Endothelial cell of umbilical vein (primary cell): ENCODE data around the gene CFAP20. TPM values are rescaled to one million over a fixed set of nuclear protein-coding genes. Genes with fewer than 3 reads are reported as not detected.
A peak's percentile ranks its signal among the peaks of the same experiment; 100 is the strongest.

Experiments used
- Bru-seq: library from RNA; stranded (reverse); fragments of 400-500 nt; gene quantifications from one replicate; lab custom pipeline; 2021; lab: Mats Ljungman, UMichigan
- BruChase-seq, 2 experiments: library from RNA; stranded (reverse); fragments of 400-500 nt; gene quantifications; one replicate each; lab custom pipeline; 2021; lab: Mats Ljungman, UMichigan
- BruUV-seq: library from RNA; stranded (reverse); fragments of 400-500 nt; replicated peaks from 2 replicates; lab custom pipeline; 2021; lab: Mats Ljungman, UMichigan
- CTCF ChIA-PET: fragments of 300-600, 350-600 bp; sonication (Branson Sonifier 250); formaldehyde crosslinking; loops from one replicate; lab custom pipeline; 2021; ENCODE audit warnings: antibody characterized with exemption, inconsistent platforms; lab: Charles Lee
- POLR2A ChIA-PET: fragments of 300-600, 350-600 bp; sonication (Branson Sonifier 250); formaldehyde crosslinking; loops from one replicate; lab custom pipeline; 2021; ENCODE audit warnings: antibody characterized with exemption, inconsistent platforms; lab: Charles Lee
- DNase-seq: peaks from one replicate; pipeline ENCODE4 v3.0.0-alpha.2; 2011; ENCODE audit warnings: low read depth, low spot score
- FAIRE-seq: peaks from 2 replicates; lab custom pipeline; 2011; peaks lifted over from hg19 to GRCh38; lab: Jason Lieb, UNC
- H2AFZ ChIP-seq: 2 replicates; pipeline ENCODE4 v1.6.0; 2012; ENCODE audit warnings: low read depth, low read length, control low read depth, inconsistent platforms
- H3K27ac ChIP-seq: 2 replicates; pipeline ENCODE4 v1.5.1; 2011; ENCODE audit warnings: low read depth, mild to moderate bottlenecking, control low read depth, low read length, moderate library complexity; ENCODE audit not compliant: insufficient read depth
- H3K27me3 ChIP-seq, 2 experiments: 2 replicates each; pipeline versions ENCODE4 v1.6.0 to v1.6.1; 2011; ENCODE audit warnings: low read length in 2 of 2, mixed read lengths in 1 of 2; ENCODE audit not compliant: control insufficient read depth in 2 of 2, insufficient read depth in 2 of 2
- H3K36me3 ChIP-seq, 2 experiments: 2 replicates in 1 of 2; 3 replicates in 1 of 2; pipeline ENCODE4 v1.5.1; 2011; ENCODE audit warnings: low read length in 2 of 2, mild to moderate bottlenecking in 1 of 2, moderate library complexity in 1 of 2; ENCODE audit not compliant: control insufficient read depth in 2 of 2, insufficient read depth in 2 of 2; ENCODE audit errors: extremely low read depth in 1 of 2
- H3K4me1 ChIP-seq: 3 replicates; pipeline ENCODE4 v1.5.1; 2011; ENCODE audit warnings: mild to moderate bottlenecking, low read length; ENCODE audit not compliant: control insufficient read depth, insufficient read depth; ENCODE audit errors: extremely low read depth
- H3K4me2 ChIP-seq: 2 replicates; pipeline ENCODE4 v1.6.1; 2011; ENCODE audit warnings: low read length, control low read depth, mixed read lengths; ENCODE audit not compliant: insufficient read depth
- H3K4me3 ChIP-seq, 3 experiments: fragments of 200-600 bp in 1 of 3; sonication (generic), shearing (Covaris generic) in 1 of 3; replicated peaks in 1 of 3; 2 replicates each; pipeline ENCODE4 v1.5.1; 2011 to 2016; ENCODE audit warnings: control low read depth in 3 of 3, low read length in 3 of 3, mild to moderate bottlenecking in 2 of 3, inconsistent platforms in 1 of 3, low read depth in 1 of 3, moderate library complexity in 1 of 3; ENCODE audit not compliant: insufficient read depth in 1 of 3
- H3K79me2 ChIP-seq: 2 replicates; pipeline ENCODE4 v1.6.0; 2012; ENCODE audit warnings: low read length, inconsistent platforms; ENCODE audit not compliant: control insufficient read depth, insufficient read depth
- H3K9ac ChIP-seq: replicated peaks from 2 replicates; pipeline ENCODE3; 2011; ENCODE audit warnings: low read length, control low read depth; ENCODE audit not compliant: insufficient read depth; ENCODE audit errors: extremely low read depth
- H3K9me1 ChIP-seq: replicated peaks from 3 replicates; pipeline ENCODE4 v1.6.0; 2011; ENCODE audit warnings: mild to moderate bottlenecking, low read length; ENCODE audit not compliant: control insufficient read depth, insufficient read depth; ENCODE audit errors: extremely low read depth
- H3K9me3 ChIP-seq: replicated peaks from 2 replicates; pipeline ENCODE4 v1.5.1; 2012; ENCODE audit warnings: low read length, inconsistent platforms; ENCODE audit not compliant: control insufficient read depth, insufficient read depth
- H4K20me1 ChIP-seq: replicated peaks from 2 replicates; pipeline ENCODE3; 2011; ENCODE audit warnings: mild to moderate bottlenecking, low read length; ENCODE audit not compliant: control insufficient read depth, insufficient read depth; ENCODE audit errors: extremely low read depth
- CTCF ChIP-seq, 2 donors: IDR thresholded peaks; 1 replicate in 1 of 2; 2 replicates in 1 of 2; pipeline ENCODE4 v1.5.1; 2011; ENCODE audit warnings: low read length in 2 of 2, mild to moderate bottlenecking in 2 of 2, moderate library complexity in 2 of 2, control low read depth in 1 of 2, inconsistent platforms in 1 of 2, low read depth in 1 of 2; ENCODE audit not compliant: insufficient read depth in 1 of 2; ENCODE audit errors: extremely low read depth in 1 of 2
- EZH2 ChIP-seq: IDR thresholded peaks from 2 replicates; pipeline ENCODE4 v1.6.1; 2012; ENCODE audit warnings: borderline replicate concordance, low read depth, mild to moderate bottlenecking, moderate library complexity, low read length, inconsistent platforms; ENCODE audit not compliant: severe bottlenecking
- FOS ChIP-seq: IDR thresholded peaks from 2 replicates; pipeline ENCODE4 v1.6.1; 2011; ENCODE audit warnings: mild to moderate bottlenecking, low read length, moderate library complexity, borderline replicate concordance; ENCODE audit not compliant: insufficient read depth
- GATA2 ChIP-seq: IDR thresholded peaks from 2 replicates; pipeline ENCODE4 v1.7.0; 2011; ENCODE audit warnings: low read depth, mild to moderate bottlenecking, moderate library complexity, mixed read lengths, low read length; ENCODE audit not compliant: insufficient read length, insufficient read depth
- JUN ChIP-seq: IDR thresholded peaks from 2 replicates; pipeline ENCODE4 v1.6.1; 2011; ENCODE audit warnings: borderline replicate concordance, low read depth; ENCODE audit not compliant: insufficient read length, insufficient read depth
- MYC ChIP-seq: IDR thresholded peaks from one replicate; pipeline ENCODE4 v1.6.1; 2011; ENCODE audit warnings: mild to moderate bottlenecking, low read depth, low read length
- POLR2A ChIP-seq: IDR thresholded peaks from 2 replicates; pipeline ENCODE4 v1.6.1; 2012; ENCODE audit warnings: low read depth, mild to moderate bottlenecking, control low read depth, low read length
- POLR2AphosphoS5 ChIP-seq: IDR thresholded peaks from 2 replicates; pipeline ENCODE4 v1.6.1; 2012; ENCODE audit warnings: low read depth, mild to moderate bottlenecking, control low read depth, low read length, moderate library complexity; ENCODE audit not compliant: insufficient read depth
- dilution Hi-C: fragments of 300-500 bp; cut with MboI; formaldehyde crosslinking; loops from one replicate; pipeline ENCODE4 v1.15.0; 2019; ENCODE audit warnings: low sequenced_read_pairs; ENCODE audit not compliant: extremely low pct_ligation_motif_present
- intact Hi-C: fragments of 100-400 bp; cut with micrococcal nuclease; formaldehyde crosslinking; loops from one replicate; pipeline ENCODE4 v1.10.0; 2022
- long read RNA-seq: library from polyadenylated mRNA; stranded (forward); transcript quantifications from one replicate; pipeline ENCODE4 v2.0.0, GENCODE V29; 2021
- polyA minus RNA-seq, 3 experiments: library from RNA; depleted of rRNA, polyadenylated mRNA; stranded (reverse); fragments of >200 nt; gene quantifications; 1 replicate in 1 of 3; 2 replicates in 2 of 3; pipeline ENCODE4 v1.2.3, GENCODE V29; 2011
- polyA plus RNA-seq, 4 experiments: library from polyadenylated mRNA; depleted of rRNA in 3 of 4; stranded (reverse) in 3 of 4; unstranded in 1 of 4; fragments of >200 nt; gene quantifications; 2 replicates each; pipeline versions ENCODE4 v1.2.1 to v1.2.3, GENCODE V29; 2011 to 2012; ENCODE audit warnings: missing spikeins in 1 of 4
- total RNA-seq: library from RNA; stranded (reverse); gene quantifications from 2 replicates; pipeline ENCODE4 v1.2.3, GENCODE V29; 2021
- TF ChIP-seq, protein P1 (sequence below): IDR thresholded peaks from 2 replicates; pipeline ENCODE4 v1.6.1; 2011; ENCODE audit not compliant: insufficient read depth, insufficient read length

Gene CFAP20
- 44.7 and 46.8 TPM in 2 replicates for total RNA-seq
- polyA plus RNA-seq, result 65.5 and 70.9 TPM in 2 replicates
- polyA plus RNA-seq (2011; cell fraction: cytosol; rRNA removed), result 68.3 and 74.2 TPM in 2 replicates
- 59.4 and 64.4 TPM in 2 replicates for polyA plus RNA-seq (2011; cell fraction: nucleus; rRNA removed)
- 50.3 and 52.0 TPM in 2 replicates for polyA plus RNA-seq (2012)
- polyA minus RNA-seq, result 36.9 and 48.1 TPM in 2 replicates
- 40.9 TPM for polyA minus RNA-seq (2011; cell fraction: cytosol; rRNA and poly(A)+ RNA removed)
- polyA minus RNA-seq (2011; cell fraction: nucleus; rRNA and poly(A)+ RNA removed), result 25.1 and 28.5 TPM in 2 replicates
- percentile 78 among the genes with signal in this experiment for Bru-seq, nascent RNA
- BruChase-seq, experiment 1, labeled RNA remaining after a 6-hour chase, result percentile 74 among the genes with signal in this experiment
- percentile 65 among the genes with signal in this experiment for BruChase-seq, experiment 2, labeled RNA remaining after a 2-hour chase
- long read RNA-seq, transcript CFAP20-201 (6 exons, 1,354 nt), result major isoform, 205 of 214 reads
- long read RNA-seq, partial matches to known transcripts, result 2 of 214 reads
- long read RNA-seq, other reads (novel, unspliced or antisense), result 6 of 214 reads

GRCh38 chr16:58129097-58129936 lies at the start of gene CFAP20:
CFAP20 (minus strand) TSS chr16:58129381; CDS start chr16:58129115, 266 bp downstream.
- peak within 1 kb of the TSS; percentile 82 for H3K9ac ChIP-seq
- ChIA-PET POLR2A (interaction anchor here (0.6 to 1.4 kb wide), 9 partner anchors 9 to 455 kb away, joined by 3 to 8 read pairs (median 3); partner anchors contain the start of gene MMP15), CTCF (interaction anchor here (0.5 to 4.3 kb wide), 12 partner anchors 14 to 129 kb away, joined by 3 to 48 read pairs (median 4); partner anchors contain the start of genes MMP15, USB1 and ZNF319)
- peaks cover 22% of the 10 kb centered on the region for H3K4me1 ChIP-seq
- peak within 1 kb of the TSS; percentile 86 for H2AFZ ChIP-seq
- H3K27me3 ChIP-seq, result no peaks in the 10 kb centered on the region
- H3K36me3 ChIP-seq, result no peaks in the 10 kb centered on the region
- peaks cover 40% of the 10 kb centered on the region for H3K79me2 ChIP-seq
- DNase-seq, result peak; percentile 100
- peak within 1 kb of the TSS; percentile 67 for H3K27ac ChIP-seq
- no TSS peak for BruUV-seq
- no peaks in the 10 kb centered on the region for H3K9me3 ChIP-seq
- TF ChIP-seq POLR2AphosphoS5, result peak; percentile 79
- no peak for TF ChIP-seq EZH2
- TF ChIP-seq CTCF (IDR thresholded peaks at IDR 0.05; ENCODE audit: extremely low read depth in 1 of 2, insufficient read depth in 1 of 2, low read depth in 1 of 2, low read length in 2 of 2), result no peak
- TF ChIP-seq, protein P1, sequence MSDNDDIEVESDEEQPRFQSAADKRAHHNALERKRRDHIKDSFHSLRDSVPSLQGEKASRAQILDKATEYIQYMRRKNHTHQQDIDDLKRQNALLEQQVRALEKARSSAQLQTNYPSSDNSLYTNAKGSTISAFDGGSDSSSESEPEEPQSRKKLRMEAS, result peak; percentile 33
- TF ChIP-seq FOS, result peak; percentile 5
- TF ChIP-seq POLR2A, result peak; percentile 68
- TF ChIP-seq GATA2, result no peak
- TF ChIP-seq JUN, result no peak
- TF ChIP-seq MYC, result peak; percentile 62
- intact Hi-C loops (loop anchor here (2.0 to 10.0 kb wide), 4 partner anchors 33 to 395 kb away; partner anchors contain the start of gene KATNB1), dilution Hi-C loops (no loop called here)
- no peaks in the 10 kb centered on the region for H3K9me1 ChIP-seq
- peak within 1 kb of the TSS; percentile 84 for H3K4me2 ChIP-seq
- H3K4me3 ChIP-seq, result peak within 1 kb of the TSS; percentile 64 to 72 (median 72)
- peaks cover 3% of the 10 kb centered on the region for H4K20me1 ChIP-seq
- FAIRE-seq, result peak; percentile 99
